Hepatocyte (in vitro differentiated cells): Measurements from ENCODE around the gene CXorf65.

ENCODE experiments used
- EZH2phosphoT487 ChIP-seq: fragments of 200-600 bp; sonication (generic); IDR thresholded peaks from one replicate; pipeline ENCODE4 v1.6.1; 2018; ENCODE audit warnings: antibody characterized with exemption, mild to moderate bottlenecking, low read depth, moderate library complexity; ENCODE audit not compliant: unreplicated experiment, severe bottlenecking
- TF ChIP-seq, protein P1 (sequence below): fragments of 200-600 bp; sonication (generic); IDR thresholded peaks from 2 replicates; pipeline ENCODE4 v1.5.1; 2016; ENCODE audit warnings: antibody characterized with exemption, mild to moderate bottlenecking; ENCODE audit not compliant: poor library complexity

DNA sequence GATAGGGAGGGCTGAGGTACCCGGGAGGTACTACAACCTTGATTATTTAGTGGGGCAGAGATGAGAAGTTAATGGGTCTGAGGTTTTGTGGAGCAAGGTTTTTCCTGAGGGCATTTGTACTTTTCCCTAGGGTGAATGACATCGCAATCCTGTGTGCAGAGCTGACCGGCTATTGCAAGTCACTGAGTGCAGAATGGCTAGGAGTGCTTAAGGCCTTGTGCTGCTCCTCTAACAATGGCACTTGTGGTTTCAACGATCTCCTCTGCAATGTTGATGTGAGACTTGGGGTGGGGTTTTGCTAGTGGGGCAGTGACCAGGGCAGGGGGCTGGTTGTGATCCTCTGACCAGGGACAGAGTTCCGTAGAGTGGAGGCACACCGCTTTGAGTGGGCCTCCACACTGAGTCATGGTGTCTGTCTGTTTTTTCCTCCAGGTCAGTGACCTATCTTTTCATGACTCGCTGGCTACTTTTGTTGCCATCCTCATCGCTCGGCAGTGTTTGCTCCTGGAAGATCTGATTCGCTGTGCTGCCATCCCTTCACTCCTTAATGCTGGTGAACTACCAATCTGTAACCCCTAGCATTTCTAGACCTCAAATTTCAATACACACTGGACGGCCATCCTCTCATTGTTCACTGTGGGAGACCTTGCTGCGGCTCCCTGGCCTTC, 21.8 kb upstream of the CXorf65 start:
- no peak for TF ChIP-seq EZH2phosphoT487
- TF ChIP-seq, protein P1, sequence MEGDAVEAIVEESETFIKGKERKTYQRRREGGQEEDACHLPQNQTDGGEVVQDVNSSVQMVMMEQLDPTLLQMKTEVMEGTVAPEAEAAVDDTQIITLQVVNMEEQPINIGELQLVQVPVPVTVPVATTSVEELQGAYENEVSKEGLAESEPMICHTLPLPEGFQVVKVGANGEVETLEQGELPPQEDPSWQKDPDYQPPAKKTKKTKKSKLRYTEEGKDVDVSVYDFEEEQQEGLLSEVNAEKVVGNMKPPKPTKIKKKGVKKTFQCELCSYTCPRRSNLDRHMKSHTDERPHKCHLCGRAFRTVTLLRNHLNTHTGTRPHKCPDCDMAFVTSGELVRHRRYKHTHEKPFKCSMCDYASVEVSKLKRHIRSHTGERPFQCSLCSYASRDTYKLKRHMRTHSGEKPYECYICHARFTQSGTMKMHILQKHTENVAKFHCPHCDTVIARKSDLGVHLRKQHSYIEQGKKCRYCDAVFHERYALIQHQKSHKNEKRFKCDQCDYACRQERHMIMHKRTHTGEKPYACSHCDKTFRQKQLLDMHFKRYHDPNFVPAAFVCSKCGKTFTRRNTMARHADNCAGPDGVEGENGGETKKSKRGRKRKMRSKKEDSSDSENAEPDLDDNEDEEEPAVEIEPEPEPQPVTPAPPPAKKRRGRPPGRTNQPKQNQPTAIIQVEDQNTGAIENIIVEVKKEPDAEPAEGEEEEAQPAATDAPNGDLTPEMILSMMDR: no peak
